GM19035 (cell line): Measurements from ENCODE around the gene SOAT2.
"Not testable (repeated sequence)": the region's sequence is repeated elsewhere in the genome, so short reads cannot be mapped to it uniquely, and the experiment has no call there.

Source experiments
- ATAC-seq: cut with Tn5 transposase; IDR thresholded peaks from one replicate; pipeline ENCODE4 v1.9.1; 2021; ENCODE audit not compliant: unreplicated experiment

SOAT2 gene

GRCh38 chr12:53133722-53134121 lies 30.4 kb downstream of the SOAT2 start:
- ATAC-seq = no peak

DNA sequence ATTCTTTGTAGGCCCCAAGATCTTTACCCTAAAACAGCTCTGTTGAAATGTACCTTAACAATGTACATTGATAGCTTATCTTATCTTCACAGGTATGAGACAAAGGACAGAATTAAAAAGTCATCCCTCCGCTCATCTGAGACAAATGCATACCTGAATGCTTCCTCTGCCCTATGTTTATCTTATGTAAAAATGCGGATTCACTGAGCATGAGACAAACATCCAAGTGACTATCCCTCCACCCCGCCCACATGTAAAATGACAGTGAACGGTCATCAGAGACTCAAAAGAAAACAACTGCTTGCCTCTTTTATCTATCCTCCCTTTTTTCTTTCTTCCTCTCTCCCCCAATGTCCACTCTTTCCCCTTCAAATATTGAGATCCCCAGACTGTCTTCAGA lies 40.1 kb downstream of the SOAT2 start:
- ATAC-seq = no peak

DNA sequence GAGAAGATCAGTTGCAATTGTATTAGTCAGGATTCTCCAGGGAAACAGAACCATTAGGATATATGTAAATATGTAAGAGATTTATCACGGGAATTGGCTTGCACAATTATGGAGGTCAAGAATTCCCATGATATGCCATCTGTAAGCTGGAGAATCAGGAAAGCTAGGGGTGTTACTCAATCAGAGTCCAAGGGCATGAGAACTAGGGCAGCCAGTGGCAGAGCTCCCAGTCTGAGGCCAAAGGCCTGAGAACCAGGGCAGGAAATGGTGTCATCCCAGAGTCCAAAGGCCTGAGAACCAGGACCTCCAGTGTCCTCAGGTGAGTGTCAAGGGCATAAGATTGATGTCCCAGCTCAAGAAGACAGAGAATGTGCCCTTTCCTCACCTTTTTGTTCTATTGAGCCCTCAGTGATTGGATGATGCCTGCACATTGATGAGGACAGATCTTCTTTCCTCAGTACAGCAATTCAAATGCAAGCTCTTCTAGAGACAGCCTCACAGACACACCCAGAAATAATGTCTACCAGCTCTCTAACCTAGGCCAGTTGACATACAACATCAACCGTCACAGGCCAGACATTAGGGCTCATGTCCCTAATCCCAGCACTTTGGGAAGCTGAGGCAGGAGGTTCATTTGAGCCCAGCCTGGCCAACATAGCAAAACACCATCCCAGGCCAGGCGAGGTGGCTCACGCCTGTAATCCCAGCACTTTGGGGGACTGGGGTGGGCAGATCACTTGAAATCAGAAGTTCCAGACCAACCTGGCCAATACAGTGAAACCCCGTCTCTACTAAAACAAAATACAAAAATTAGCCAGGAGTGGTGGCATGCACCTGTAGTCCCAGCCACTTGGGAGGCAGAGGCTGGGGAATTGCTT lies 42.3 kb downstream of the SOAT2 start:
- no peak for ATAC-seq

GRCh38 chr12:53147181-53147580 lies 43.9 kb downstream of the SOAT2 start:
- ATAC-seq = no peak

DNA sequence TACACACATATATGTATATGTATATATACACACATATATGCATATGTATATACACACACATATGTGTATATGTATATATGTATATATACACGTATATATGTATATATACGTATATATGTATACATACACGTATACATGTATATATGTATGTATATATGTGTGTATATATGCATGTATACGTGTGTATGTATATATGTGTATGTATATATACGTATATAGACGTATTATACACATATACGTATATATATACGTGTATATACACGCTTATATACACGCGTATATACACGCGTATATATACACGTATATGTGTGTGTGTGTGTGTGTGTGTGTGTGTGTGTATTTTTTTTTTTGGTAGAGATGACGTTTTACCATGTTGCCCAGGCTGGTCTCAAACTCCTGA lies 44.4 kb downstream of the SOAT2 start:
- no peak for ATAC-seq

DNA sequence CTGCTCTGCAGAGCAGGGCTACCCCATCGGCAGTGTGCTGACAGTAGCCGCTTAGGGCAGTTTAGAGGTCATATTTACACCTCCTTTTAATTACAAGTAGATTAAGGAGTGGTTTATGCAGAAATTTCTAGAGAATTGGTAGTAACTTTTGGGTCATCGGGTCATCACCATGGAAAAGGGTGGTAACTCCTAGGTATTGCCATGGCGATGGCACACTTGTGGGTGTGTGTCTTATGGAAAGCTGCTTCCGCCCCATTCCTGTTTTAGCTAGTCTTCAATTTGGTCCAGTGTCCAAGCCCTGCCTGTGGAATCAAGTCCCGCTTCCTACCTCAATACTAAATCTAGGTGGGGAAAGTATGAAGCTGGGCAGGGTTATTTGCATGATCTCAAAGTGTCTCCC lies 47.8 kb downstream of the SOAT2 start:
- no peak for ATAC-seq

DNA sequence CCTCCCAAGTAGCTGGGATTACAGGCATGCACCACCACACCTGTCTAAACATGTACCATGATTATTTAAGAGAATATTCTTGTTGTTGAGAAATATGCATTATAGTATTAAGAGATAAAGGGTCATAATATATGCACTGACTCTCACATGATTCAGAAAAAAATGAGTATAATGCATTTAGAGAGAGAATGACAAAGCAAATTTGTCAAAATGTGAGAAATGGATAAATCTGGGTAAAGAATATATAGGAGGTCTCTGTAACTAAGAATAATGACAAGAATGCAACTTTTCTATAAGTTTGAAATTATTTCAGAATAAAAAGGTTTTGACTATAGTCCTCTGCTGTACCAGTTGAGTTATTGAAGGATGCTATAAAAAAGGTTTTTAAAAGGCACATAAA lies 49.1 kb downstream of the SOAT2 start:
- ATAC-seq = no peak

DNA sequence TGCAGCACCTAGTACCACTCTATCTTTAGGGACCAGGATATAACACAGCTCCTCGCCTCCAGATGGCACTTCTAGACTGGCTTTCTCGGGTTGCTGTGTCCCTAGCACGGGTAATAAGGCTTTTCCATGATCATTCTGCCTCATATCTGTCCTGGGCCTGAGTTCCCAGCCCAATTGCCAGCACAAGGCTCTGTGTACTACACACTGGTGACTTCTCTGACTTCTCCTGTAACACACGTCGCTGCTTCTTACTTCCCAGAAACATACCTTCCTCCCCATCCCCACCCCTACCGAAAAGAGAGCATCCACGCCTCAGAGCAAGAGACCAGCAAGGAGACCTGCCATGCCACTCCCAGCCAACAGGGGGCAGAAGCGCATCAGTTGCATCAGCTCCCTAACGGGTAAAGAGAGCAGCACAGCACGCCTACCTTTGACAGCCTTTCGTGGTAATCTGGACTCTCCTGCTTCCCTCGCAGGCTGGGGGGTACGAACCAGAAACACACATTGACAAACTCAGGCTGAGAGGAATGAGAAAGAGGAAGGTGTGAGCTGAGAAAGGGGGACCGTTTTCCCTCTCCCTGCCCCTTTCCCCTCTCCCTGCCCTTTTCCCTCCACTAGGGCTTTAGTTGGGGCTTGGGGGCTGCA lies 56.0 kb downstream of the SOAT2 start:
- peak; percentile 79 for ATAC-seq

DNA sequence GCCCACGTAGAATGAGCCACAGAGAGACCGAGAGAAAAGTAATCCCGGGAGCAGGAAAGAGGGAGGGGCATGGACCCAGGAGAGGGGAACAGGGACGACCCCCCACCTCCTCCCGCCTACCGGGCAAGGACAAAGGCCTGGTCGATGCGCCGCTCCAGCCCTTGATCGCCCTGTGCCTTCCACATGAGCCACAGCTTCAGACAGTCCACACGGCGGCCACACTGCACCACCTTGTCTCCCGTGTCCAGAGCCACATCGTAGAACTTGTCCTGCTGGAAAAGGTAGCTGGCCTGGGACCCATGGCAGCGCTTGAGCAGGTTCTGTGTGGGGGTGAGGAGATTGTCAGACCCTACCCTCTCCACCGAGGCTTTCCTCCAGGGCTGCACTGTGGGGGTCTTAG lies 56.7 kb downstream of the SOAT2 start:
- ATAC-seq = no peak

GRCh38 chr12:53160673-53161072 lies 57.4 kb downstream of the SOAT2 start:
- no peak for ATAC-seq

DNA sequence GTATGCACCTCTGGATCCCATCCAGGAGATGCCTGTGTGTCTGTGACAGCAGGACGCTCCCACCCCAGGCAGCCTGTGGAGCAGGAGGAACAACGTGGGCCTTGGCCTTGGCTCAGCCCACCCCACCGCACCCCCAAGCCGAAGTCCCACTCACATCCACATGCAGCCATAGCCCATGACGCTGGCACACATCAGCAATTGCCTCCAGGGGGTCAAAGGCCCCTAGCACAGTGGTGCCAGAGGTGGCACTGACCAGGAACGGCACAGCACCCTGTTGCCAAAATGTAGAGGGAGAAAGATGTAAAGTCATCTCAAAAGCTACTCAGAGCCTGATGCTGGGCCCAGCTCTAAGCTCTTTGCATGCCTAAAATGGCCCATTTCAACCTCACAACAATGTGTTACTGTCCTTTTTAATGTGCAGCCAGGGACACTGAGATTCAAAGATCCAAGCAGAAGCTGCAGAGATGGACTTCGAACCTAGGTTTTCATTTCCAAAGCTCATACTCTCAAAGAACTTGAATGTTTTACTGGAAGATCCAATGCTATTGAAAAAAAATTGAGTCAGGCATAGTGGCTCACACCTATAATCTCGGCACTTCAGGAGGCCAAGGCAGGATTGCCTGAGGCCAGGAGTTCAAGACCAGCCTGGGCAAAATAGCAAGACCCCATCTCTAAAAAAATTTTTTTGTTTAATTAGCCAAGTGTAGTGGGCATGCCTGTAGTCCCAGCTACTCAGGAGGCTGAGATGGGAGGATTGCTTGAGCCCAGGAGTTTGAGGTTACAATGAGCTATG lies 58.0 kb downstream of the SOAT2 start:
- no peak for ATAC-seq

- ATAC-seq = not testable (repeated sequence)
Observed at GRCh38 chr12:53163008-53163407, 59.7 kb downstream of the SOAT2 start.

DNA sequence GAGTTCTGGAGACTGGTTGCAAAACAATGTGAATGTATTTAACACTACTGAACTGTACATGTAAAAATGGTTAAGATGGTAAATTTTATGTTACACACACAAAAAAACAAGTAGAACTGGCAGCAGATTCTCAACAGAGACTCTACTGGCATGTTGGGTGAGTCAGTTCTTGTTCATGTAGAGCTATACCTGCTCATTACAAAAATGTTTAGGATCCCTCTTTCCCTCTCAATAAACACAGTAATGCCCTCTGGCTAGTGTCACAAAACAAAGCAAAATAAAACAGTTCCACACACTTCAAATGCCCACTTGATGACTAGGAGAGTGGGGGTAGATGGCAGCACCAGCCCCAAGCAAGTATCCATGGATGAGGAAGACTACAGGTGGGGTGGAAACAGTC lies 63.6 kb downstream of the SOAT2 start:
- no peak for ATAC-seq

DNA sequence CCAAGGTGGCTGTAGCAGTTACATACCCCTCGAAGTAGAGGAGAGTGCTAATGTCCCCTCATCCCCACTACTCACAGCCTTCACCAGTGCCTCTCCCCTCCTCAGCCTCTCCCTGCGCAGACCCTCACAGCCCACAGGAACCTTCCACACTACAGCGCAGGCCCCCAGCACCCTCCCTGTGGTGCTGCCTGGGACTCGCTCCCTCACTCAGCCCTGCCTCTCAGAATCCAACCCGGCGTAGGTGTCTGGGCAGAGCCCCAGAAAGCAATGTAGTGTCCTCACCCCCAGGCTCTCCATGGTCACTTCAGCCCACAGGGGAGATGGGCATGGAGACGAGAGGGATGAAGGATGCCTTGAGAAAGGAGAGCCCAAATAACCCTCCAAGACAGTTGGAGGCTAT lies 66.4 kb downstream of the SOAT2 start:
- no peak for ATAC-seq

GRCh38 chr12:53170215-53170614 lies 66.9 kb downstream of the SOAT2 start:
- no peak for ATAC-seq

DNA sequence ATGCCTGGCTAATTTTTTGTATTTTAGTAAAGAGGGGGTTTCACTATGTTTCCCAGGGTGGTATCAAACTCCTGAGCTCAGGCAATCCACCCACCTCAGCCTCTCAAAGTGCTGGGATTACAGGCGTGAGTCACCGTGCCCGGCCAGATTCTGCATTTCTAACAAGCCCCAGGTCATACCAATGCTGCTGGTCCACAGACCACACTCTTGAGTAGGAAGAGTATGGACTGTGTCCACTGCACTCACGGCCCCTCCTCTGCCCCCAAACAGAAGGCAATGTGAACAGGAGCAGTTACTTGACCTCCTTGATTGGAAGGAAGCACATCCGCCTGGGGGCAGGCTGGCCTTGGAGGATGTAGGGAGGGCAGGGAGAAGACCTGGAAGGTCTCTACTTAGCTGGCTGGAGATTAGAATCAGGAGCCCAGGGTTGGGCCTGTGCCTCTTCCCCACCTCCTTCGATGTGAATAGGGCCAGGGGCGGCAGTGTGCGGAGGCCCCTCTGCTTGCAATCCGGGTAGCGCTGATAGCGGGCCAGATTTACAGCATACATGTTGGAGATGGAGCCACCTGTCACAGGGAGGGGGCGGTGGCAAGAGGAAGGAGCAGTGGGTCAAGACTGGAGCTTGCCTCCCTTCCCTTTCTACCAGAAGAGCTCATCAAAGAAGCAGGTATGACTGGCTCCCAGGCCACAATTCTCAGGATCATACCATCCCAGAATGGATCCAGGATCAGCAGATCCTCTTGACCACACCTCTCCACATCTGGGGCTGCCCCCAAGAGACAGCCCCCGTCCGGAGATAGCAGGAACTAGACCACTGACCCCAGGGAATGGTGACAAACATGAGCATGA lies 67.8 kb downstream of the SOAT2 start:
- no peak for ATAC-seq

DNA sequence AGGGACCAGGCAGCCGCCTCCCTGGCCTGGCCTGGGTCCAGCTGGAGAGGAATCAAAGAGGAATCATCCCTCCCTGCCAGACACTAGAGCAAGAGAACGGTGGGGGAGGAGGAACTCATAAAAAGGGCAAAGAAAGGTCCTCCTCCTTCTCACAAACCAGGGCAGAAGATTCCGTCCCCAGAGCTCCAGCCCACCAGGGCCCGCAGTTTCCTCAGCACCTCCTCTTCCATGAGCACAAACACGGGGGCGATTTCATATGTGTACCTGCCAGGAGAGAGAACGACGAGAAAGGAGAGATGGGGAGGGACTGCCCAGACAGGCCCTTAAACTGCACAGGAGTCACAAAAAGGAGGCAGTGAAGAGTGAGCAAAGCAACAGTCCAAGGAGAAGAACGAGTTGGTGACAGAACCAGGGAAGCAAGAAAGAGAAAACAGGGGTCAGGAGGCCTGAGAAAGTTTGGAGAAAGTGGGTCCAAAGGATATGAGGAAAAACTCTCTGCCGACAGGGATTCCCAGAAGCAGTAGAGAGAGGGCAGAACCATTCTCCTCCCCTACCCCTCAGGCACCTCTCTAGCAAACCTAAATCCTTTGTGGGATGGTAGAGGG lies 68.5 kb downstream of the SOAT2 start:
- no peak for ATAC-seq

- ATAC-seq = no peak
Observed at GRCh38 chr12:53172352-53172751, 69.1 kb downstream of the SOAT2 start.

DNA sequence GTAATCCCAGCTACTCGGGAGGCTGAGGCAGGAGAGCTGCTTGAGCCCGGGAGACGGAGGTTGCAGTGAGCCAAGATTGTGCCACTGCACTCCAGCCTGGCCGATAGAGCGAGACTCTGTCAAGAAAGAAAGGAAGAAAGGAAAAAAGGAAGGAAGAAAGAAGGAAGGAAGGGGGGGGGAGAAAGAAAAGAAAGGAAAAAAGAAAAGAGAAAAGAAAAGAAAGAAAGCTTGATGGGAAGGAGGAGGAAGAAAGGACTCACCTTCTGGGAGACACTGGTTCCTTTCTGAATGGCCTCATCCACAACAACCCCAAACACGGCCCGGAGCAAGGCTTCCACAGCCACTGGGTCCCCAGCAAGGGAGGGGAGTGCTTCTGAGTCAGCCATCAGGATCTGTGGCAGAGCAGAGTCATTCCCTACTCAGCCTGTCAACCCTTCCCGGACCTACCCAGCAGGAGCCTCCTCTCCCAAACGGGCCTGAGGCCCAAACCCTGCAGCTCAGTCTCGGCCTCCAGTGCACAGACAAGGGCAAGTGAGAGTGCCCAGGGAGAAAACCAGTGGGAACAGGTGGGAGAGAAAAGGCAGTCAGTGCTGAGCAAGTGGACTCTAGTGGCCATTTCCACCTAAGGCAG lies 69.9 kb downstream of the SOAT2 start:
- ATAC-seq = no peak
